C4-2B (cell line): Measurements from ENCODE around the gene LDB2.
A peak's percentile ranks its signal among the peaks of the same experiment; 100 is the strongest.
"Not testable (repeated sequence)": the region's sequence is repeated elsewhere in the genome, so short reads cannot be mapped to it uniquely, and the experiment has no call there.

Source experiments
- H3K27ac ChIP-seq: fragments of 450-650 bp; 2 replicates; pipeline ENCODE4 v1.5.1; 2017
- CTCF ChIP-seq: fragments of 450-650 bp; conservative IDR thresholded peaks from 2 replicates; pipeline ENCODE4 v1.5.1; 2017; ENCODE audit warnings: mild to moderate bottlenecking
- ZFX ChIP-seq: fragments of 450-650 bp; IDR thresholded peaks from 2 replicates; pipeline ENCODE4 v1.6.1; 2017

Gene LDB2

GRCh38 chr4:16641971-16642370, 256.5 kb downstream of the LDB2 start:
- no peak for TF ChIP-seq ZFX
- TF ChIP-seq CTCF = no peak
- no peak overlapping the region for H3K27ac ChIP-seq

- TF ChIP-seq ZFX (no peak), CTCF (no peak)
- no peak overlapping the region for H3K27ac ChIP-seq
Measured at GRCh38 chr4:16636912-16637630, 261.4 kb downstream of the LDB2 start.

GRCh38 chr4:16636304-16636703, 262.1 kb downstream of the LDB2 start:
- H3K27ac ChIP-seq = no peak overlapping the region
- no peak for TF ChIP-seq CTCF
- no peak for TF ChIP-seq ZFX

GRCh38 chr4:16629274-16629673, 269.2 kb downstream of the LDB2 start:
- H3K27ac ChIP-seq = not testable (repeated sequence)
- 0 out of 2 replicates have a peak, but pooled peaks have one; percentile 4 for TF ChIP-seq CTCF

GRCh38 chr4:16628835-16629234, 269.6 kb downstream of the LDB2 start:
- not testable (repeated sequence) for H3K27ac ChIP-seq

GRCh38 chr4:16627999-16628398, 270.4 kb downstream of the LDB2 start:
- no peak overlapping the region for H3K27ac ChIP-seq
- no peak for TF ChIP-seq ZFX
- no peak for TF ChIP-seq CTCF

GRCh38 chr4:16626945-16627344, 271.5 kb downstream of the LDB2 start:
- H3K27ac ChIP-seq = no peak overlapping the region

More at GRCh38 chr4:16626945-16627344, 271.5 kb downstream of the LDB2 start:
- TF ChIP-seq ZFX (no peak), CTCF (no peak)
